OCI-LY3 (cell line): ENCODE measurements around the gene LRFN5.

Source experiments
- EZH2phosphoT487 ChIP-seq: fragments of 200-600 bp; shearing (Covaris generic); IDR thresholded peaks from 2 replicates; pipeline ENCODE4 v1.6.1; 2018; ENCODE audit warnings: antibody characterized with exemption, mixed run types, low read depth
- TF ChIP-seq, protein P1 (sequence below): fragments of 200-600, 300-600 bp; sonication (generic); IDR thresholded peaks from 2 replicates; pipeline ENCODE4 v1.5.1; 2014; ENCODE audit warnings: antibody characterized with exemption, low read length, low read depth

- TF ChIP-seq, protein P1, sequence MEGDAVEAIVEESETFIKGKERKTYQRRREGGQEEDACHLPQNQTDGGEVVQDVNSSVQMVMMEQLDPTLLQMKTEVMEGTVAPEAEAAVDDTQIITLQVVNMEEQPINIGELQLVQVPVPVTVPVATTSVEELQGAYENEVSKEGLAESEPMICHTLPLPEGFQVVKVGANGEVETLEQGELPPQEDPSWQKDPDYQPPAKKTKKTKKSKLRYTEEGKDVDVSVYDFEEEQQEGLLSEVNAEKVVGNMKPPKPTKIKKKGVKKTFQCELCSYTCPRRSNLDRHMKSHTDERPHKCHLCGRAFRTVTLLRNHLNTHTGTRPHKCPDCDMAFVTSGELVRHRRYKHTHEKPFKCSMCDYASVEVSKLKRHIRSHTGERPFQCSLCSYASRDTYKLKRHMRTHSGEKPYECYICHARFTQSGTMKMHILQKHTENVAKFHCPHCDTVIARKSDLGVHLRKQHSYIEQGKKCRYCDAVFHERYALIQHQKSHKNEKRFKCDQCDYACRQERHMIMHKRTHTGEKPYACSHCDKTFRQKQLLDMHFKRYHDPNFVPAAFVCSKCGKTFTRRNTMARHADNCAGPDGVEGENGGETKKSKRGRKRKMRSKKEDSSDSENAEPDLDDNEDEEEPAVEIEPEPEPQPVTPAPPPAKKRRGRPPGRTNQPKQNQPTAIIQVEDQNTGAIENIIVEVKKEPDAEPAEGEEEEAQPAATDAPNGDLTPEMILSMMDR: no peak
- TF ChIP-seq EZH2phosphoT487: no peak
These were observed 36.1 kb downstream of the LRFN5 start for GRCh38 chr14:41642789-41643188.
